DOHH2 (cell line): ENCODE data around the gene FSTL4.

ENCODE experiments used
- H3F3A ChIP-seq: fragments of 200-600 bp; sonication (generic), shearing (Covaris generic); 2 replicates; pipeline ENCODE4 v1.6.0; 2016; ENCODE audit warnings: antibody characterized with exemption, mild to moderate bottlenecking; ENCODE audit not compliant: control insufficient read depth, insufficient read depth
- H3K27ac ChIP-seq: fragments of 200-600 bp; sonication (generic); 2 replicates; pipeline ENCODE4 v1.5.1; 2014; ENCODE audit warnings: low read depth, mild to moderate bottlenecking, low read length, moderate library complexity
- H3K27me3 ChIP-seq: fragments of 200-600 bp; sonication (generic); 2 replicates; pipeline ENCODE4 v1.6.1; 2014; ENCODE audit warnings: mild to moderate bottlenecking, low read length, mixed read lengths; ENCODE audit not compliant: control insufficient read depth
- H3K36me3 ChIP-seq: fragments of 200-600 bp; sonication (generic); 2 replicates; pipeline ENCODE4 v1.6.1; 2014; ENCODE audit warnings: mild to moderate bottlenecking, low read length, moderate library complexity, mixed read lengths; ENCODE audit not compliant: control insufficient read depth
- H3K4me1 ChIP-seq: fragments of 200-600 bp; sonication (generic); 2 replicates; pipeline ENCODE4 v1.6.1; 2014; ENCODE audit warnings: mild to moderate bottlenecking, low read length, mixed read lengths; ENCODE audit not compliant: control insufficient read depth
- H3K4me2 ChIP-seq: fragments of 200-600 bp; sonication (generic); 2 replicates; pipeline ENCODE4 v1.6.0; 2014; ENCODE audit warnings: mild to moderate bottlenecking, low read length, moderate library complexity
- H3K4me3 ChIP-seq: fragments of 200-600 bp; sonication (generic); 2 replicates; pipeline ENCODE4 v1.5.1; 2014; ENCODE audit warnings: mild to moderate bottlenecking, low read length, mixed read lengths
- H3K79me2 ChIP-seq: fragments of 200-600 bp; sonication (generic); 2 replicates; pipeline ENCODE4 v1.6.1; 2014; ENCODE audit warnings: mild to moderate bottlenecking, low read length, mixed read lengths; ENCODE audit not compliant: control insufficient read depth
- H3K9me2 ChIP-seq: fragments of 200-600 bp; sonication (generic); replicated peaks from 2 replicates; pipeline ENCODE4 v1.6.1; 2014; ENCODE audit warnings: mild to moderate bottlenecking, low read length, mixed read lengths; ENCODE audit not compliant: control insufficient read depth
- H3K9me3 ChIP-seq: fragments of 200-600 bp; sonication (generic); 2 replicates; pipeline ENCODE4 v1.6.1; 2014; ENCODE audit warnings: antibody characterized with exemption, low read length, mixed read lengths; ENCODE audit not compliant: control insufficient read depth, insufficient read depth
- H4K20me1 ChIP-seq: fragments of 200-600 bp; sonication (generic); 2 replicates; pipeline ENCODE4 v1.6.0; 2014; ENCODE audit warnings: low read depth, mild to moderate bottlenecking, antibody characterized with exemption, low read length, moderate library complexity; ENCODE audit not compliant: control insufficient read depth, insufficient read depth
- EZH2phosphoT487 ChIP-seq: fragments of 200-600 bp; sonication (generic); IDR thresholded peaks from 2 replicates; pipeline ENCODE4 v1.6.1; 2017; ENCODE audit warnings: borderline replicate concordance, mild to moderate bottlenecking, antibody characterized with exemption, low read length, moderate library complexity, mixed read lengths
- TF ChIP-seq, protein P1 (sequence below): fragments of 200-600 bp; sonication (generic); IDR thresholded peaks from one replicate; pipeline ENCODE4 v1.5.1; 2014; ENCODE audit warnings: antibody characterized with exemption, mild to moderate bottlenecking, low read depth, low read length; ENCODE audit not compliant: poor library complexity, severe bottlenecking

The FSTL4 gene

DNA sequence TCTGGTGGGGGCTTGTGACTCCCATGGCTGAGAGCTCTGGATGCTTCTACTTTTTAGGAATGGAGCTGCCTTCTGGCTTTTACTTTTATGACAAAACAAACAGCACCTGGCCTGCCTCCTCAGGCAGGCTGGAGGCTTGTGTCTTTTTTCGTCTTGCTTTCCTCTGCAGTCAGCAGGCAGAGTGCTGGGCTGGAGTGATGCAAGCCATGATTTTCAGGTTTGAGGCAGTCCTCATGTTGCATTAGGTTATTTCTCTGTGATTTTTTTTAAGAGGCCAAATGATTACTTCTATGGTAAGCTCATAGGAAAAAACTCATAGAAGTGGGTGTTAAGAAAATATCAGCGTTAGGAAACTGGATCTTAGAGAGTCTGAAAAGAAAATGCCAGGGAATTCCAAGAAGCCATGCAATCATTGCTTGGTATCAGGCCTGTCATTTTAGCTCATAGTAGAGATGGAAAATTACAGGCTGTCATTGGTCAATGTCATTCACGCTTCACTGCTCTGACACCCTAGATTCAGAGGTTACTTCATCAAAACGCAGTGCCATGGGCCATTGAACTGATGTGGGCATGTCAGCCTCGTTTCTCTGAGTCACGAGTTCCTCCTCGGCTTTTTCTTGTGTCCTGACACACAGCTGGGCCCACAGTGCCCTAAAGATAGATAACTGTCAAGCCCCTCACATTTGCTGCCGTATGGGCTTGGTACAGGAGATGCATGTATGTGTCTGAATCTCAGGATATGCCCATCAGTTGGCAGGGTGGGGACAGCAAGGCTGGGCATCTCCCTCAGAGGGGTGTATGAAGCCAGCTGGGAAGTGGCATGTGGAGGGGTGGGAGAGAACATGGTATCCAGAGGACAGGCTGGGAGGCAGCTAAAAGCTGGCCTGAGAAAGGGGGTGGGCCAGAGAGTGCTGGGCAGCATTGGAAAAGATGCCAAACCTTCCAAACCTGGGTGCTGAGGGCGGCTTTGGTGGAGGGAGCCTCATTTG lies 408.7 kb downstream of the FSTL4 start:
- H3K27ac ChIP-seq, result no peak overlapping the region
- TF ChIP-seq, protein P1, sequence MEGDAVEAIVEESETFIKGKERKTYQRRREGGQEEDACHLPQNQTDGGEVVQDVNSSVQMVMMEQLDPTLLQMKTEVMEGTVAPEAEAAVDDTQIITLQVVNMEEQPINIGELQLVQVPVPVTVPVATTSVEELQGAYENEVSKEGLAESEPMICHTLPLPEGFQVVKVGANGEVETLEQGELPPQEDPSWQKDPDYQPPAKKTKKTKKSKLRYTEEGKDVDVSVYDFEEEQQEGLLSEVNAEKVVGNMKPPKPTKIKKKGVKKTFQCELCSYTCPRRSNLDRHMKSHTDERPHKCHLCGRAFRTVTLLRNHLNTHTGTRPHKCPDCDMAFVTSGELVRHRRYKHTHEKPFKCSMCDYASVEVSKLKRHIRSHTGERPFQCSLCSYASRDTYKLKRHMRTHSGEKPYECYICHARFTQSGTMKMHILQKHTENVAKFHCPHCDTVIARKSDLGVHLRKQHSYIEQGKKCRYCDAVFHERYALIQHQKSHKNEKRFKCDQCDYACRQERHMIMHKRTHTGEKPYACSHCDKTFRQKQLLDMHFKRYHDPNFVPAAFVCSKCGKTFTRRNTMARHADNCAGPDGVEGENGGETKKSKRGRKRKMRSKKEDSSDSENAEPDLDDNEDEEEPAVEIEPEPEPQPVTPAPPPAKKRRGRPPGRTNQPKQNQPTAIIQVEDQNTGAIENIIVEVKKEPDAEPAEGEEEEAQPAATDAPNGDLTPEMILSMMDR, result no peak
- TF ChIP-seq EZH2phosphoT487, result no peak
- no peak overlapping the region for H3K4me2 ChIP-seq
- peaks cover 7% of the 10 kb centered on the region; the same call in 1 of the 2 replicates for H3K9me3 ChIP-seq
- no peaks in the 10 kb centered on the region for H3F3A ChIP-seq
- no peak overlapping the region for H3K4me3 ChIP-seq
- no peaks in the 10 kb centered on the region for H3K9me2 ChIP-seq
- H3K27me3 ChIP-seq, result peaks cover 22% of the 10 kb centered on the region
- H3K4me1 ChIP-seq, result no peaks in the 10 kb centered on the region
- H3K79me2 ChIP-seq, result no peaks in the 10 kb centered on the region
- no peaks in the 10 kb centered on the region for H3K36me3 ChIP-seq
- no peaks in the 10 kb centered on the region for H4K20me1 ChIP-seq

DNA sequence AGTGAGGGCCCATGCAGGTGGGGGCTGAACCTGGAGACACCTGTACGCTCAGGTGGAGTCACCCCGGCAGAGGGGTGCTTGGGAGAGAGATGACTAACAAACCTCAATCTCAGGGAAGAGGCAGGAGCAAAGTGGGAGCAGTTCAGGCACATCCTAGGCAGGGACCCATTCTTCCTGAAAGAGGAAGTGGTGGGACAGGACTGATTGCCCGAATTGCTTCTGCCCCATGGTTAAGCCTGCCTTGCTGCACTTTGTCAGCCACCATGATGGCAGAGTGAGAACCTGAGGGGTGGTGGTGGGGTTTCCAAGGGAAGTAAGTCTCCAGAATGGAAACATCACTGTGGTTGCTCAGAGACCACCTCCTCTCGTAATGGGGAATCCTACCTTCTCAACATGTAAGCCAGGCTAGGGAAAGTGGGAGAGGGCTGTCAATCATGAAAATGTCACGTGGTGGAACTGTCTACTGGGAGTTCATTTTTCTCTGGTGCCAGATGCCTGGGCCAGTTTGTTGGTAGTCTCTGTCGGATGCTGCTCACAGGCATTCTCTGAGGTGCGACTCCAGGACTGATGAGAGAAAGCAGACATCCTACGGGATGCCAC lies 410.2 kb downstream of the FSTL4 start:
- Histone ChIP-seq H3K4me2 (no peak overlapping the region), H3K36me3 (no peaks in the 10 kb centered on the region), H3K27ac (no peak overlapping the region), H4K20me1 (no peaks in the 10 kb centered on the region), H3K9me3 (peaks cover 7% of the 10 kb centered on the region; the same call in 1 of the 2 replicates), H3K27me3 (peaks cover 13% of the 10 kb centered on the region), H3K9me2 (no peaks in the 10 kb centered on the region), H3F3A (no peaks in the 10 kb centered on the region), H3K4me1 (no peaks in the 10 kb centered on the region), H3K4me3 (no peak overlapping the region), H3K79me2 (no peaks in the 10 kb centered on the region)
- TF ChIP-seq EZH2phosphoT487, result no peak
- TF ChIP-seq, protein P1, result no peak

DNA sequence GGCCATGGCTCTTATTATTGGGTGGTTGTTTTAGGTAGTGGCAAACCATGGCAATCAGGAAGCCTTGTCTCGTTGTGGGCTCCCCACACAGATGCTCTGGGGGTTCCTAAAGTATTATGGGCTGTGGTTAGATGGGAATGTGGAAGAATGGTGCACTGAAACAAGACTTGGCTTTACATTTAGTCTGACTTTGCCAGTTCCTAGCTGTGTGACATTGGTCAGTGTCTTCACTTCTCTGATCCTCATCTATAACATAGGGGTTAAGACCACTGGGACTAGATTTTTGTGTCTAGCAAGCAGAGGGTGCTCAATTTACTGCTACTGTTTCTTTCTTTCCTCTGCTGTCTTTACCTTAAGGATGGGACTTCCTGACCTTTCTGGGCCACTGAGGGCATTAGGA lies 411.0 kb downstream of the FSTL4 start:
- no peaks in the 10 kb centered on the region for H3K4me1 ChIP-seq
- H4K20me1 ChIP-seq, result no peaks in the 10 kb centered on the region
- H3K9me2 ChIP-seq, result no peaks in the 10 kb centered on the region
- no peak overlapping the region for H3K27ac ChIP-seq
- peaks cover 10% of the 10 kb centered on the region for H3K27me3 ChIP-seq
- peaks cover 7% of the 10 kb centered on the region; the same call in 1 of the 2 replicates for H3K9me3 ChIP-seq
- no peaks in the 10 kb centered on the region for H3K79me2 ChIP-seq
- H3K4me2 ChIP-seq, result no peak overlapping the region
- H3F3A ChIP-seq, result no peaks in the 10 kb centered on the region
- TF ChIP-seq, protein P1, result no peak
- TF ChIP-seq EZH2phosphoT487, result no peak
- H3K36me3 ChIP-seq, result no peaks in the 10 kb centered on the region
- H3K4me3 ChIP-seq, result no peak overlapping the region
